ENCODE data around the gene MGAT4B.

The MGAT4B gene

DNA sequence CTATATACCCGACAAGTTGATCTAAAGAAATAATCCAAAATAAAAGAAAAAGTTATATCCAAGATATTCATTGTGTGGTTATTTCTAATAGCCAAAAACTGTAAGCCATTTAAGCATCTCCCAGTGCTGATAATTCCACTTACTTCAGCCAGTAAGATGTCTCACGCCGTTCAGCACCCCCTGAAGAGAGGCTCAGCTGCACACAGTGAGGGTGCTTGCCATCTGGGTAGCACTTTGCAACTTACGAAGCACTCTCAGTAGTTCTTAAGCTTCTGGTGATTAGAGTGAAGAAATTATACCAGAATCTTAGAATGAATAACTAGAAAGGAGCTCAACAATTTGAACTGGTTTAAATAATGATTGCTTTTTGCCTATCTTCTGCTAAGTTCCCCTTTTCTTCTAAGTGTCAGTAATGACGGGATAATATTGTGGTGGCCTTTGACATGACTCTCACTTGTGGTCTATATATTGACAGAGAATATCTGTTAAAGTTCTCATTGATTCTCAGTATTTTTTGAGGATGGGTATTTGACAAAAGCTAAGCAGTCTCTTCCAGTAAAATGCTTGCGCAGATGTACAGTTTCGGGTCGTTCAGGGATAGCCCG lies 39.1 kb downstream of the MGAT4B start:
- DNase-seq: no peak

DNA sequence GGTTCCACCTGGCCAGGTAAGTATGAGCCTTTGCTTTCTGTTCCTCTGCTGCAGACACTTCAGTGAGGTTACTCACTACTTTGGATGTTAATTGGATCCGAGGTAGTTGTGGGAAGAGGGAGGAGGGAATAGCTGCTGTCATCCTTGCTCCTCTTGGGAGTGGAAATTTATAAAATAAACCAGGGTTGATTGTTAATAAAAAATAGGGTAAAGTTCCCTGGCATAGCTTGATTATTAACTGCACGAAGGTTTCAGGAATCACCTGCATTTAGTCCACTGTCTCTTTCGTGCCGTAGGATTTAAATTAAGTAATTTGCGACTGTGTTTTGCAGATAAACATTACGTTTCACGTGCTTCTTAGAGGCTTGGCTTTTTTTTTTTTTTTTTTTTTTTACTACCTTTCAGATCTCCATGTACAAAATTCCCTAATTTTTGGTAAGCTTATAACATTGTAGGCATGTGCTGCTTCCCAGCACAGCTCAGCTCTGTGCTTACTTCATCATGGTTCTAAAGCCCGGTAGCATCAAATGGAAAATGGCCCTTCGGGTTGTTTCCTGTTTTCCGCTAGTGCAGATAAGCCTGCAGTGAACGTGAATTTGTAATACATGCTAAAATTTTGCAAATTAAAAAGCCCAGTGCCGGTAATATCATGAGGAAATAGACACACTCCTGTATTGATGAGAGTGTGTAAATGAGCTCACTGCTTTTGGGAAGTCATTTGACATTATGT lies 39.8 kb downstream of the MGAT4B start:
- no peak for DNase-seq

DNA sequence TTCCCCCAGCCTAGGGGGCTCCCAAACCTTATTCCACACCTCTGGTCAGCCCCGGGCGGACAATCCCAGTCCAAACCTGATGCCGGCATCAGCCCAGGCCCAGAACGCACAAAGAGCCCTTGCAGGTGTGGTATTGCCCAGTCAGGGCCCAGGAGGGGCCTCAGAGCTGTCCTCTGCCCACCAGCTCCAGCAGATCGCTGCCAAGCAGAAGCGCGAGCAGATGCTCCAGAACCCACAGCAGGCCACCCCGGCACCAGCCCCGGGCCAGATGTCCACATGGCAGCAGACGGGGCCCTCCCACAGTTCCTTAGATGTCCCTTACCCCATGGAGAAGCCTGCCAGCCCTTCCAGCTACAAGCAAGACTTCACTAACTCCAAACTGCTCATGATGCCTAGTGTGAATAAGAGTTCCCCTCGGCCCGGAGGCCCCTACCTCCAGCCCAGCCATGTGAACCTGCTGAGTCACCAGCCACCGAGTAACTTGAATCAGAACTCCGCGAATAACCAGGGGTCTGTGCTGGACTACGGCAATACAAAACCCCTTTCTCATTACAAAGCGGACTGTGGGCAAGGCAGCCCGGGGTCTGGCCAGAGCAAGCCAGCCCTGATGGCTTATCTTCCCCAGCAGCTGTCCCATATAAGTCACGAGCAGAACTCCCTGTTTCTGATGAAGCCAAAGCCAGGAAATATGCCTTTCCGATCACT lies 40.5 kb downstream of the MGAT4B start:
- no peak for DNase-seq

DNA sequence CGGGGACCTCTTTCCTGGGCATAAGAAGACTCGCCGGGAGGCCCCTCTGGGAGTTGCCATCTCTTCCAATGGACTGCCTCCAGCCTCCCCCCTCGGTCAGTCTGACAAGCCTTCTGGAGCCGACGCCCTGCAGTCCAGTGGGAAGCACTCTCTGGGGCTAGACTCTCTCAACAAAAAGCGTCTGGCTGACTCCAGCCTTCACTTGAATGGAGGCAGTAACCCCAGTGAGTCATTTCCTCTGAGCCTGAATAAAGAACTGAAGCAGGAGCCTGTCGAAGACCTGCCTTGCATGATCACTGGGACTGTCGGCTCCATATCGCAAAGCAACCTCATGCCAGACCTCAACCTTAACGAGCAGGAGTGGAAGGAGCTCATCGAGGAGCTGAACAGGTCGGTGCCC lies 41.3 kb downstream of the MGAT4B start:
- DNase-seq: no peak

DNA sequence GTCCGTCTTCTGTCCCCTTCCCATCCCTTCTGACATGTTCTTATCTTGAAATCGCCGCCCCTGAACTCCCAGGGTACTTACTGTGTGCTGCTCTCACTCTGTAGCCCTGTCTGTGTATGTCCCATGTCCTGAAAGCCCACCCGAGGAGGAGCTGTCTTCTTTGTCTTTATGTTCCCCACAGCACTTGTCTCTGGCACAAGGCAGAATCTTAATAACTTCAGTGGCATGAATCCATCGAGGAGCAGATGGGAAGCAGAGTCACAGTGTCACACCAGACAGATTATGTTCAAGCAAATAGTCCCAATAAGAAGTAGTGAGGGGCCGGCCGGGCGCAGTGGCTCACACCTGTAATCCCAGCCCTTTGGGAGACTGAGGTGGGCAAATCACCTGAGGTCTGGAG lies 42.6 kb downstream of the MGAT4B start:
- no peak for DNase-seq

DNA sequence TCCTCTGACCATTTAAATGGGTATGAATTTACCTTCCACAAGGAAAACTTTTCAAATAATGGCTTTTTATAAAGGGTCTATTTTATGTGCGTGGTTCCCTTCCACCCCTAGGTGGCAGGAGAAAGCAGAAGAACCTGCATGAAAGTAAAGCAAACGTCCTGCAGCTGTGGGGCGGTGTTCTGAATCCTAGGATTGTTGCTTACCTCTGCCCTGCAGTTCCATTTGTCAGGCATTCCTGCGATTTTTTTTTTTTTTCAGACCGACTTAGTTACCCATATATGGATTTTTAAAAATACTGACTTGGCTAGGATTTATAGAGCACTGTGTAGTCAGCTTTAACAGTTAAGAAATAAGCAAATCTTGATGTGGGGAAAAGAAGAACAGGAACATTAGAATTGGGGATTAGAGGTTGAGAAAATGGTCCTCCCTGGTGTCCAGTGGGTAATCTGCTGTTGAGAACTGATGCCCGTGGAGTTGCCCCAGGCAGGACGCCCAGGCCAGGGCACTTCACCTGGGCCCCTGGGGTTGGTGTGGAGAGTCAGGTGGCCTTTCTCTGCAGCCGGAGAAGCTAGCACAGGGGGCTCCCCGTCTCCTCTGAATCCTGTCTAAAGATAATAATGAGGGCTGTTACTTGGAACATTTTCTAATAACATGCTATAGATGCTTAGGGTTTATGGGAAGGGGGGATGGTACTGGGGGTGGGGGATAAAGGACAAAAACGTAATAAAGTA lies 43.3 kb downstream of the MGAT4B start:
- DNase-seq: no peak

DNA sequence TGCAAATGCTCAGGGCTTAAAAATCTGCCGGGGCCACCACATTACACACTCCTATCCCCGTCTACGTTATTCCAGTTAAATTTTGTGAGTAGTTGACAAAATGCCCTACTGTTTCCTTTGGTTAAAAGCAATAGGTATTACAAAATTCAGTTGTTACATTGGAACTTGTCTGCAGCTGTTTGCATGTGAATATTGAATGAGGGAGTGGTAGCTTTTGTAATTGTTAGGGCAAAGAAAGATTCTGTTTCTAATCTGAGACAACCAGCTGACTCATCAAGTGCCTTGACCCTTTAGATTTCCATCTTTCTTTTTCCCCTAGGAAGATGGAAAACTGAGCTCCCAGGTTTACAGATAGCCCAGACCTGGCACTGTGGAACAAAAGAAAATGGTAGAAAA lies 43.9 kb downstream of the MGAT4B start:
- no peak for DNase-seq

DNA sequence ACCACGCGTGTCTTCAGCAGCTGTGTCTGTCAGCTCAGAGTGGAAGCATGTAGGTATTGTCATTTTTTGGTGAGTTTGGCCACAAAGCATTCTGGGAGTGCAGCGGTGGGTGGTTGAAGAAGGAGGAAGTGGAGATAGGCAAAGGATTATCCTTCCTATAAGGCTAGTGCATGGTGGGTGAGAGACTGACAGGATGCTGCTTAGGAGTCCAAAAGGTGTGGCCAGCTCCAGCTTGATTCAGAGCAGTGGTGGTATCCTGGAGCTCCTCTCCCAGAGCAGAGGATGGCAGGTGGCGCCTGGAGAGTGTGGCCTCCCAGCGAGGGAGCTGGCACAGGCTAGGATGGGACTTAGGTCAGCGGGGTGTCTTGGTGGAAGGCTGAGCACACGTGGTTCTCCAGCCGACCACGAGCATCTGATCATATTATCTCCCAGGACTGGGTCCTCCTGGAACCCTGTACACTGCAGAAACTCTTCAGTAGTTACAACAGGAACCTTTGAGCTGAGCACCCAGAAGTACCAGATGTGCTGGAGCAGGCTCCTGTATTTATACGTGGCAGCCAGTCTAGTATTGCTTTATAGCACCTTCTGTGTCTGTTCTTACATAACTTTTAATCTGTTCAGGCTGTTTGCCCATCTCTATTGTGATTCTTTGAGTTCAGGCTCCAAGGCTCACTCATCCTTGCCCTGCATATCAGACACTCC lies 44.4 kb downstream of the MGAT4B start:
- no peak for DNase-seq

DNA sequence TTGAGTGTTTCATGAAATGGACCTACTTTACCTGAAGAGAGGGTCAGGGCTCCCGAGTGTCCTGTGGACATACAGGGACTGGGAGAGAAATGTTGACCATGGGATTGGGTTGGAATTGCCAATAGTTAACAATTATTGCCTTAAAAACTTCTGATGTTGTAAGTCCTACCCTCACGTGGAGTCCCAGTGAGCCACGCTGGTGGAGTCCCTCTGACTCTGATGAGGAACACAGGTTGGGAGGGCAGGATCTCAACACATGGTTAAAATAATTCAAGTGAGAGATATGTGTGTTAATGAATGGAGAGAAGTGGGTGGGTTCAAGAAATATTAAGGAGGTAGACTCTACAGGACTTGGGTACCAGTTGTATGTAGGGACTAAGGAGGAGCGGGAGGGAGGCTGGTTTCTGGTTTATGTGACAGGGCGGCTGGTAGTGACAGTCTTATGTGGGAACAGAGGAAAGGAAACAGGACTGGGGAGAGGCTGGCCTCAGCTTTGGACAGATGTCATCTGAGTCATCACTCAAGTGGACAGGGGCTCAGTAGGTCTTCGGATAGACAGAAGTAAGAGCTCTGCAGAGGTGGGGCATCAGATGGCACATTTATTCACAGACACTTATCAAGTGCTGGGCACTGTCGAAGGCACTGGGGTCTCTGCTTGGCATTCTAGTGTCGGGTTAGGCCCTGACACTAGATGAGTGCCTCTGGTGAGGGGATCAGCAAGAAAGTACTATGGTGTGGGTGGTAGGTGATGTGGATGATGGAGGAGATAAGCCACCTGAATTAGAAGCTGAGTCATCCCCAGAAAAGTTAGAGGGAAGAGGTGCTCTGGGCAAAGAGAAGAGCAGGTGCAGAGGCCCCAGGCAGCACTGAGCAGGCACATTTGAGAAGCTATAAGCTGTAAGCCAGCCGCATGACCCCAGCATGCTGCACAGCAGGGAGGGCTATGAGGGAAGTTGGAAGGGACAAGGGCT lies 46.8 kb downstream of the MGAT4B start:
- no peak for DNase-seq

DNA sequence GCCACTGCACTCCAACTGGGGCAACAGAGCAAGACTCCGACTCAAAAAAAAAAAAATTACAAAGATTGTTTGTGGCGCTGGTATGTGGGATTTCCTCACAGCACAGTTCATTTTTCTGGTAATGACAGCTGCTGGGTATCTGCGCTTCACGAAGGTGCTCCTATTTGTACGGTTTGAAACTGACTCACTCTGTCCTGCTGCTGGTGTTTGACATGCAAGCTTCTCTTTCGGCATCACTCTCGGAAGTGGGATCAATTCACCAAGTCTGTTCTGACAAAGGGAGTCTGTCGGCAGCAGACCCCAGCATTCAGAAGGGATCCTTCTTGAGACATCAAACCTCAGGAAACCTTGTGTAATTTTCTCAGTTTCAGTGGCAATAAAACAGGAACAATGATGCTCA lies 47.7 kb downstream of the MGAT4B start:
- DNase-seq: no peak

DNA sequence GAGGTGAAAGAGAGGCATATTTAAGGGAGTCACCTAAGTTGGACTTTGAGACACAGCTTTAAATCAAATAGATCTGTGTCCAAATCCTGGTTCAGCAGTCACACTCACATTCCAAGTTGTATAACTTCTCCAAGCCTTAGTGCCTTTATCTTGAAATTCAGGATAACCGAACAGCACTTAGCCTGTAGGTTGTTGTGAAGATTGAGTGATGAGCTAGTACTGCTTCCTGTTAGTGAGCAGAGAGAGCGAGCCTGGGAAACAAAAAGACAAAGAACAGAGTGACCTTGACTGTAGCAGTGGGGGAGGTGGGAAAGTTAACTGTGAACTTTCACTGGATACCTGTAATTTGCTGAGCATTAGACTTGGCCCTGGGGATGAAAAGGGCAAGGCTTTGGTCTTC lies 51.6 kb downstream of the MGAT4B start:
- no peak for DNase-seq

DNA sequence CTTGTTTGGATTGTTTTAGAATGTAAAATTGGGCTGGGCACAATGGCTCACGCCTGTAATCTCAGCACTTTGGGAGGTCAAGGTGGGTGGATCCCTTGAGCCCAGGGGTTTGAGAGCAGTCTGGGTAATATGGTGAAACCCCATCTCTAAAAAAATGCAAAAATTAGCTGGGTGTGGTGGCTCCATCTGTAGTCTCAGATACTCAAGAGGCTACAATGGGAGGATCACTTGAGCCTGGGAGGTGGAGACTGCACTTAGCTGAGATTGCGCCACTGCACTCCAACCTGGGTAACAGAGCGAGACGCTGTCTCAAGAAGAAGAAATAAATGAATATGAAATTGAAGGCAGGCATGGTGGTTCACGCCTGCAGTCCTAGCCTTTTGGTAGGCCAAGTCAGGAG lies 52.7 kb downstream of the MGAT4B start:
- no peak for DNase-seq

DNA sequence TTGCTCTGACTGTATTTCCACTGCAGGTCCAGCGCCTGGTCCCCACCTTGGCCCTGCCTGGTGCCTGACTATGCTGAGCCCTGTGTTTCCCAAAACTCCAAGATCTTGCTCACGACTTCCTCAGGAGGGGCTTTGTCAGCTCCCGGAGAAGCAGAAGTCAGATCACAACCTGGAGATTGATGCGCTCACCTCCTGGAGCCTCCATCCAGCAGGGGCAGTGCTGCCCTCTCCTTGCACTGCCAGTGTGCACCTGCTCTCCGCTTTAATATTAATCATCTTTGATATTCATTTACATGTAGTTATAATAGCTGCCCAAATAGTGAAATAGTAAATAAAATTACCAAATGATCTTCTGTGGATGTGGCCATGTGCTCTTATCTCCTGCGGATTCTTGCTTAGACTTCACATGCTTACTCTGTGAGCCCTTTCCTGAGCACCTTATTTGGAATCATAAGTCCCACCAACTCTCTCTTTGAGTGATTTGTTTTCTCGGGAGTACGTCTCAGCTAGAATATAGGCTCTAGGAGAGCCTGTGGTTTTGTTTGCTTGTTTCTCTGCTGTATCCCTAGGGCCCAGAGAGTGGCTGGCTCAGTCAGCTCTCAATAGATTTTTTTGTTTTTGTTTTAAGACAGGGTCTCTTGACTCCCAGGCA lies 56.7 kb downstream of the MGAT4B start:
- no peak for DNase-seq

DNA sequence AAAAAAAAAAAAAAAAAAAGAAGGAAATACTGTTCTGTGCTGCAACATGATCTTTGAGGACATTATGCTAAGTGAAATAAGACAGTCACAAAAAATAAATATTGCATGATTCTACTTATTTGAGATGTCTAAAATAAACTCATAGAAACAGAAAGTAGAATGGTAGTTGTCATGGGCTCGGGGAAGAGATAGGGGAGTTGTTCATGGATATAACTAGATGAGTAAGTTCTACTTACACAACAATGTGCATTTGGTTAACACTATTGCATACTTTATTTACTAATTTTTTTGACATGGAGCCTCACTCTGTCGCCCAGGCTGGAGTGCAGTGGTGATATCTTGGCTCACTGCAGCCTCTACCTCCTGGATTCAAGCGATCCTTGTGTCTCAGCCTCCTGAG lies 58.9 kb downstream of the MGAT4B start:
- DNase-seq: no peak

Measured in NCI-H1417 treated with DMSO at 0.1 percent for 48 hours (cell line).